HG03066 (cell line): ENCODE results near the gene MED12L.

ENCODE experiments used
- ATAC-seq: cut with Tn5 transposase; IDR thresholded peaks from one replicate; pipeline ENCODE4 v1.9.1; 2021; ENCODE audit warnings: low read depth; ENCODE audit not compliant: unreplicated experiment

MED12L gene

DNA sequence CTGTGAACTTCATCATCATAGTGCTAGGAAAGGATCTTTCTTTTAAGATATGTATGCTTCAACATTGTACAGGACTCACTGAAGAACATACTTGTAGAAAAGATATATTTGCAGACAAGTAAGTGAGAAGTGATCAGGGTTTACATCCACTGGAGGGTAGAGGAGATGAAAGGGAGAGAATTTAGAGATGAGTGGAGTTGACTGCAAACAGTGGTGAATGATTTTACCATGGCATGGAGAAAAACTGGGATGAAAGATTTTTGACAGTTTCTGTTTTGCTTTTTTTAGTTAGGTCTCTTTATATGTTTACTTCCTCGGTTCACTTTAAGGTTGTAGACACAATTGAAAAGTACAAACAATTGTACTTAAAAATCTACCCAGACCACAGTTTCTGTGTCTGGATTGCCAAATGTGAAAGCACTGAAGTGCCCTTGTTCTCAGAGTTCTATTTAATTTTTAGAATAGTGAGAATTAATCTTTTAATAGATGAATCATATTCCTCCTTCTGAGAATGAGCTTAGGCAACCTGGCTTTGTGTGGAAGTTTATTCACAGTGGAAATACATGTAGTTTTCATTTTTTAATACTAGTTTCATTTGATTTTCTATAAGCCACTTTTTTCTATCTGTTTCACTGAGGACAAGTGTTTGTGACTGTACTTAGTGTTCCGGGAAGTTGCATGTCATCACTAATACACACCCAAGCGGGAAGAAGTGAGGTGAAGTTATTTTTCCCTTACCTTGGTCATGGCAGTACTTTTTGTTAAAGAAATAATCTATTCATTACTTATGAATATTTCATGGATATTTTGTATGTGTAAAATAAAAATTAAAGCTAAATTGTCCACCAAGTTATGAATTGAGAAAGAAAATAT is 119.3 kb downstream of the MED12L start:
- no peak for ATAC-seq

DNA sequence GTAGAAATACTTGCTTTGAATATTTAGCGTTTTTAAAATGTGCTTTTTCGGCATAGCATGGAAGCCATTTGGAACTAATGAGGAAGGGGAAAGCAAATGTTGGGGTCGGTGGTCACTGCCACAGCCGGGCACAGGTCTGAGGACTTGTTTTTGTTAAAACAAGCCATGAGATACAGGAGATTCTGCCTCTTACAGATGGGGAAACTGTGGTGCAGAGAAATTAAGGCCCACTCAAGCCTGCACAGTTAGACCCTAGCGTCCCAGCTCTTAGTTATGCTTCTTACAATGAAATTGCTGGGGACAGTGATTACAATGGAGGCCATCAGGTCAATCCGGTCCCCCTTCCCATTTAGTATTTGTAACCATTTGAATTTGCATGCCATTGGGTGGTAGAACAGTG is 120.0 kb downstream of the MED12L start:
- ATAC-seq, result no peak

DNA sequence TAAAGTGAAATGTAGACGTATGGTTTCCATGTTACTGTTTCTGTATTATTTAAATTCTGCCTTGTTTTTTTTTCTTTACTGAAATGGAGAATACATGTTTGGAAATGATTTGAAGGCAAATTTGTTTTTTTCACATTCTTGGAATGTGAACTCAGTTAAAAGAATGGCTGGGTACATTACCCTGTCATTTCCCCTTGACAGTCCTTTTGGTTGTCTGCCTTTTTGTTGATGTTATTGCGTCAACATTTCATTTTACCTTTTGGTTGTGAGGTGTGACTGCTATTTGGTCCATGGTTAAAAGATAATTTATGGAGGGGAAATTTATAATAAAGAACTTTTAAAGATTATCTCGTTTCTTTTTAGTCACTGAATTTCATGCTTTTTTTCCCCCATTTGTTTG is 120.7 kb downstream of the MED12L start:
- no peak for ATAC-seq

DNA sequence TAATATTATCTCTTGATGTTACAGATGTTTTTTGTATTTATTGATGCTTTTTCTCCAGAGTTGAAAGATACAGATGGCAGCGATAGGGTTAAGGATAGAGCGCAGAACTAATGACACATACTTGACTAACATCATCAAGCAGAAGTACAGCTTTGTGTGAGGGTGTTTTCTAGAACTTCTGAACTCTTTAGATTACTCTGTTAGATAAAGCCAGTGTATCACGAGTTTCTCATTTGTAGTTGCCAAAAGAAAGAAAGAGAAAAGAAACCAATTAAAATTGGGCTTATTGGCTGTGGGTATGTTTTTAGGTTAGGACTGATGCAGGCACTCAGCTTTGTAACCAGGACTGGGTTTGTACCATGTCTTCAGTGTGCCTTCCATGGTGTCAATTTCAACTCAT is 124.2 kb downstream of the MED12L start:
- ATAC-seq, result no peak

DNA sequence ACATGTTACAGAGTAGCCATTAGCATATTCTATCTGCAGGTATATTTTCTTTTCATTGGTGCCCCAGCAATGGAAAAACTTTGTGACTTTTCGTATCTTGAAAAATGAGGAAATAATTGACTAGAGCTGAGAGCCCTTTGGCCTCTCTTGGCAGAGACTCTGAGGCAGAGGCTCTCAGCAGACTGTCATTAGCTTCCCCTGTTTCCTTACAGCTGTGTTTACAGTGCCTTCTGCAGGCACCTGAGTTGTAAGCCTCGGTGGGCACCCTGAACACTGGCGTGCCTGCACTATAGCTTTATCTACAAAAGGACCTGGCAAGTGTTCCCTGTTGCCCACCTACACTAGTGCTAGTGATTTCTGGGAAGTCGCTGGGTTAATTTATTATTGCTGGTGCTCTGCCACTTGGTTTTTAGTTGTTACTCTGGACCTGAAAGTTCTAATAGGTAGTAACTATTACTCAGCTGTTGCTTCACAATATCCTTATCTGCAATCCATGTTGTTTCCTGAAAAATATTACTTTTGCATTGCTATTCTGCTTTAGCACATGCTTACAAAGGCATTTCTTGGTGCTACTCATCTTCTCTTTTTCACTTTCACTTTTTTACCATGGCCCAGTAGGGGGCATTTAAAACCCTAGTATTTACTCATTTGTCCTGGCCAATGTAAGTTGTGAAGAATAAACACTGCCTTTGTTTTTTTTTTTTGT is 125.4 kb downstream of the MED12L start:
- peak; percentile 69 for ATAC-seq

DNA sequence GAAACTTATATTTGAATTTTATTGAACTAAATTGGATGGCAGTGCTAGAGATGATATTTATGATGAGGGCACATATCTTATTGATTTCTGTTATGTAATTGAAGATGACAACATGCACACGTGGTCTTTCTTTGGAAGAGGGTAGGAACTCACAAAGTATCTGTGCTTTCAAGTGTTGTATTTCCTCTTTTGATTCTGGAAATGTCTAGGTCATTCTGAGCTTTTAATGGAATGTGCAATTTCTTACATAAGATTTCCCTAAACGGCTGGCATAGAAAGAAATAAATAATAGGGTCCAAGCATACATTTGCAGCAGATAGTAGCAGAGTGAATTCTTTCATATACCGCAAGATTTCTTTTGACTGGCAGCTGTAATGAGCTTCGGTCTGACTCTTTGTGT is 127.7 kb downstream of the MED12L start:
- ATAC-seq, result no peak

DNA sequence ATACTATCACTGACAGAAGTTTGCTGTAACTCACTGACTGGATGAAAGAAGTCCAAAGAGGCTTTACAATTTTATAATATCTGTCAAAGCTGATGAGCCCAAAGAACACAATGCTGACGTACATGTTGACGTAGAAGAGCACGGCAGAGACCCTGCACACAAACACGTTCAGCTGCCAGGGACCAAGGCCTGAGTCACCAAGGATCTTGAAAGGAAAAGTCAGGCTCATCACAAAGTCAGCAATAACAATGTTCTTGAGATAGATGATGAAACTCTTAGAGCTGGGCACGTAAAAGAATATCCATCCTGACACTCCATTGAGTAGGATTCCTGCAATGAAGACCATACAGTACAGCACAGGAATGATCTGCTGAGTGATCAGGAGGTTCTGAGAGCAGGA is 128.4 kb downstream of the MED12L start:
- ATAC-seq, result no peak

DNA sequence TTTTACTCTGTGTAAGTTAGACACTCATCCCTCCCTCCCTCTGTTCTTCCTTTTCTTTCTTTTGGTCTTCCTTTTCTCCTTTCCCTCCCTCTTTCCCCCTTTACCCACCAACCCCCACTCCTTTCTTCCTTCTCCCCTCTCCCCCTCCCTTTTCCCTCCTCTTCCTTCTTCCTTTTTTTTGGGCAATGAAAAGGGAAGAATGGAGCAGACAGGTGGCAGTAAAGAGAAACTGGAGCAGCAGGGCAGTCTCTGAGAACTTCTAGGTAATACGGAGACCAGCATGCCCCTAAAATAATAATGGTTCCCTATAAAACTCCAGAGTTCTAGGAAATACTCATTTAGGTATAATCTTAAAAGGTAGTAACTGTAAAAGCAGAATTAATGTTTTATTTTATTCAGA is 129.0 kb downstream of the MED12L start:
- no peak for ATAC-seq

DNA sequence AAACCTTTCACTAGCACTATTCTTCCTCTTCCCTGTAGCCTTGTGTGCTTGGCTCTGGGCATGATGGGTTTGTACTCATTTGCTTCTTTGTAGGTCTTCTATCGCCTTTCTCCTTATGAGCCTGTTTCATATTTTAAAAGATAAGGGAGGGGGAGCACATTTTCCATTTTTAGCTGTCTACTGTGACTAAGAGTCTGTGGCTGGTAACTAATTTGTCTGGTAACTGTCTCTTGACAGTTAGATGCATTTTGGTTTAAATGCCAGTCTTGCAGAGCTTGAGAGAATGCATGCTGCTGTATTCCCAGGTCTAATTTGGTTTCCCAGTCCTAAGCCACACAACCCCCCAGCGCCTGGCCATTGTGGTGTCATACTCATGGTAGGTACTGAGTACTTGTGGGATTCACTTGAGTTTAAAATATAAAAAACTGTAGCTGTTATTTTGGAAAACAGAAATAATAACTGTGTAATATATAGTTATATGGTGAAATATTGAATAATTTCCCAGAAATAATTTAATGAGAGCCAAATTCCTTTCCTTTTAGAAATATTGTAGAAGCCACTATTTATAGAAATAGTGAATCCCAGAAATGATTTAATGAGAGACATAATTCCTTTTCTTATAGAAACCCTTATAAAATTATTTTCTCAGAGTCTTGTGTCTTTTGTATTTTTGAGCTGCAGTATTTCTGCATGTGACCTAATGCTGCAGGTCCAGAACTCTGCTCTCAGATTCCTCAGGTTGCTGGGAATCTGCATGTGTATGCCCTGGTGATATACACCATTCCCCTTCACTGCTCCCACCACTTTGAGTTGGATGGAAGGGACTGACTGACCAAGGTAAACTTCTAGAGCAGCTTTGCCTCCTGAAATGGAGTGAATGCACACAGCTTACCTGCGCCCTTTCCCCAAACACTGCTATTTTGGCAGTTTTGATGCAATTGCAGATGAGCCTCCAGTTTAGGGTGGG is 131.5 kb downstream of the MED12L start:
- ATAC-seq, result no peak

DNA sequence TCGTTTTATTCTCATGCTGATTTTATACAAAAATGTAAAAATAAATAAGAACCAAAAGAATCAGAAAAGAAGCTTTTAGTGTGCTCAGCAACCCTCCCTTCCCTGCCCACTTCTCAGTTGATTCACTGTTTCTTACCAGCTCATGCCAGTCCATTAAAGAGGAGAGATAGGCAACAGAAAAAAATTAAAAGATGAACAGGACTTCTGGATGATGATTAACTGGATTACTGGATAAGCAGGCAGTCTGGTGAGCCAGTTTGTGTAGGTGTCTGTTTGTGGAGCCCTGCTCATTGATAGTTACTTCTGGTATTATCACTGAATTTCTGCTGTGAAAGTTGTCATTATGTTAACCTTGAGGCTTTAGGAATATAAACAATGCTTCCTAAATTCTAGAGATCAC is 132.7 kb downstream of the MED12L start:
- no peak for ATAC-seq

DNA sequence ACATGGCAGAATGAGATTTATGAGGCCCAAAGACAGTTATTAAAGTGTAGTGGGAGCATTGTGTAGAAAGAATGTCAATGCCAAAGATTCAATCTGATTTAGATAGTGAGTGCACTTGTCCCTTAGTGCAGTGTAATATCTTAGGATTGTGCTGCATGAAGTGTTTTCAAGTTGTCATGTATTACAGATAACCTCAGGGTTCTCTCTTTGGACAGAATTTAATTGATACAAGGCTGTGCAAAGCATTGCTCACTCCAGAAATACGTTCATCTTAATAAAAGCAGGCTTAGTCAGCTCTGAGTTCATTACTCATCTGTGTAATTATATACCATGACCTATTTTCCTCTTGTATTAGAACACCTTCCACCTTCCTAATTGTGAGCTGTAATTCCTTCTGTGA is 133.6 kb downstream of the MED12L start:
- ATAC-seq, result no peak

DNA sequence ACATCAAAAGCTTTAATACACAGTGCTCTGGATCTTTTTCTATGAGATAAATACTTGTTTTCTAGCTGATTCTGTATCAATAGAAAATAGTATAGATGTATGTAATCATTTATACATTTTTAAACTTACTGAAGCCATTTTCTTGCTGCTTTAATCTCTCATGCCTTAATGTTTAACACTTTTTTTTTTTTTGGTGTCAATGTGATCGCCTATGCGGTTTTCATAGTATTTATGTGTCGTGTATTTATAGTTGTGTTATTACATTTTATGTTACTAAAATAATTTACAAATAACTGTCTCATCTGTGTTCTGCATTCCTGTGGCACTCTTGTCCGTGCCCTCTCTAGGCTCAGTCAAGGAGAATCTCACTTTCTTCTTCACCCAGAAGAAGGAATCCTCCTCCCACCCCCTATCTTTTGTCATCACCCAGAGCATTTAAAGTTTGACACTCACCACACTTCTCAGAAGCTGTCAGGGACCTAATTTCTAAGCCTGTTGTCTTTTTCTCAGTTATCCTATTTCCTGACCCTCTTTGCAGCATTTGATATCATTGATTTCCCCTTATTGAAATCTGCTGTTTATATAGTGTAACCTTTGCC is 138.9 kb downstream of the MED12L start:
- no peak for ATAC-seq

DNA sequence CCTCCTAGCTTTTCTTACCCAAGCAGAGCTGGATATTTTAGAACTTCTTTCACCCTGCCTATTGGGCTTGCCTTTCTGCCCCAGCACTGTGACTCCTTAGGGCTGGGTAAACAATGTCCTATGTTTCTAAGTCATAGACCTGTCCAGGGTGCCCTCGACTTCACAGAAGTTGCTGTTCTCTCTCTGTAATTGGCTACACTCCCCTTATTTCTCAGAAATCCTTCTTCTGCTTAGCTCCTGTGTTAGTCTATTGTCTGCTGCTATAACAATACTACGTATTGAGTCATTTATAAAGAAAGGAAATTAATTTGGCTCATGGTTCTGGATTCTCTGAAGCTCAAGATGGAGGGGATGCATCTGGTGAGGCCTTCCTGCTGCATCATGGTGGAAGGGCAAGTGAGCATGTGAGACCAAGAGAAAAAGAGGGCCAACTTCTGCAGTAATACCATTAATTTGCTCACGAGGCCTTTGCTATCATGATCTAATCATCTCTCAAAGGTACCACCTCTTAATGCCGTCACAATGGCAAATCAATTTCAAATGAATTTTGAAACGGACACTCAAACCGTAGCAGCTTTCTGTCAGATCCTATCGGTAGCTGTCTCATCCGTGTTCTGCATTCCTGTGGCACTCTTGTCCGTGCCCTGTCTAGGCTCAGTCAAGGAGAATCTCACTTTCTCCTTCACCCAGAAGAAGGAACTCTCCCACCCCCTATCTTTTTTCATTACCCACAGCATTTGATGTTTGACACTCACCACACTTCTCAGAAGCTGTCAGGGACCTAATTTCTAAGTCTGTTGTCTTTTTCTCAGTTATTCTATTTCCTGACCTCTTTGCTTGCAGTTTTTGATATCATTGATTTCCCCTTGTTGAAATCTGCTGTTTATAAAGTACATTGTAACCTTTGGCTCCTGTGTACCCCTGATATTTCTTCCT is 139.8 kb downstream of the MED12L start:
- ATAC-seq, result no peak

DNA sequence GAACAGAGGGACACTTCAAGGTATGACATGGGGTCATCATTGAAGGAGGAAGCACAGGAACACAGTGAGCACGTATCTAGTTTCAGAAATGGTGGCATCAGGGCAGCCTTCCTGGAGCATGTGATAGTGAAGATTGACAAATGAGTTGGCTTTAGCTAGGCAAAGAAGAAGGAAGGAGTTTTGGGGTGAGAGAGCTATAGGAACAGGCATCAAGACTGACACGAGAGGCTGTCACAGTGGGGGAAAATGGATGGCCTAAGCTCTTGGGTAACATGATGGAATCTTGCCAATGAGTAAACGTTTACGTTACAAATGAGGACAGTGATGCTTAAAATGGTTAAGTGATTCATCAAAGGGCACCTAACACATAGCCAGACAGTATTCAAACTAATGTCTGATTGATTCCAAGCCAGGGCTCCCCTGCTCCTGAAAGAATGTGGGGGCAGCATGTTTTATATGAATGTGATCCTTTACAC is 140.7 kb downstream of the MED12L start:
- no peak for ATAC-seq

DNA sequence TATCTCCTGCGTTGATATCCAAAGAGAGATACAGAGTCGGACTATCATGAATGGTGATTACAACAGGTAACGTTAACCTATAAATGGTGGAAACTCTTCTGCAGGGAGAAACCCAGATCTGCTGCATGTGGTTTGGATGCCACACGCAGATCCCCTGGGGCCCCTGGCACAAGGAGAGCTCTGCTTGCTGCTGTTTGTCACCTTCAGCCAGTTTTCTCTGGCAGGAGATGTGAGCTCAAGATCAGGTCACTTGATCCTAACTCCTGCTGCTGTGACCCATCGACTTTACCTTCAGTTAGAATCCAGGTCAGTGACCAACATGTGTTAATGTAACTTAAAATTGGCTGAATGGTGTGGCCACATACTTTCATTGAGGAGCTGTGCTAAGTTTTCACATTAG is 141.4 kb downstream of the MED12L start:
- ATAC-seq, result no peak

DNA sequence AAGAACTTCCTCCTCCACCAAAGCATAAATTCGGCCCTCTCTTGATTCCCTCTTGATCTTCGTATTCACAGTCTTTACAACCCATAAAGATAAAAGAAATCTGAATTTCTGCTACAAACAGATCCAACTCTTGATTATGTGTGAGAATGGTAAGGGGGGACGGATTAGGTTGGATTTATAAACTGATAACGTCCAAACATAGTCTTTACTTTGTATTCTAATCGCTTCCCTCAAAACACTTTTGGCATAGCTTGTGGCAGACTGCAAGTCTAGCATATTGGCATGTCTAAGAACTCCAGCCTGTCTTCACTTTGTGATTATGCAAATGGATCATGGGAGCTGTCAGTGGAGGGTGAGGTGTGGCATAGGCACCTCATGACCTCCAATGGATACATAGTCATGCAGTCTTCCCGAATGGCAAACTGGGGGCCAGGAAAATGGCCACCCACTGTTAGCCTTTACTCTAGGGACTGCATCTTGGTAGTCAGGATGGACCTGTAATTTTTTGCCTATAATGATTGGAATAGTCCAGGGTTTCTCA is 141.9 kb downstream of the MED12L start:
- ATAC-seq, result peak; percentile 29

DNA sequence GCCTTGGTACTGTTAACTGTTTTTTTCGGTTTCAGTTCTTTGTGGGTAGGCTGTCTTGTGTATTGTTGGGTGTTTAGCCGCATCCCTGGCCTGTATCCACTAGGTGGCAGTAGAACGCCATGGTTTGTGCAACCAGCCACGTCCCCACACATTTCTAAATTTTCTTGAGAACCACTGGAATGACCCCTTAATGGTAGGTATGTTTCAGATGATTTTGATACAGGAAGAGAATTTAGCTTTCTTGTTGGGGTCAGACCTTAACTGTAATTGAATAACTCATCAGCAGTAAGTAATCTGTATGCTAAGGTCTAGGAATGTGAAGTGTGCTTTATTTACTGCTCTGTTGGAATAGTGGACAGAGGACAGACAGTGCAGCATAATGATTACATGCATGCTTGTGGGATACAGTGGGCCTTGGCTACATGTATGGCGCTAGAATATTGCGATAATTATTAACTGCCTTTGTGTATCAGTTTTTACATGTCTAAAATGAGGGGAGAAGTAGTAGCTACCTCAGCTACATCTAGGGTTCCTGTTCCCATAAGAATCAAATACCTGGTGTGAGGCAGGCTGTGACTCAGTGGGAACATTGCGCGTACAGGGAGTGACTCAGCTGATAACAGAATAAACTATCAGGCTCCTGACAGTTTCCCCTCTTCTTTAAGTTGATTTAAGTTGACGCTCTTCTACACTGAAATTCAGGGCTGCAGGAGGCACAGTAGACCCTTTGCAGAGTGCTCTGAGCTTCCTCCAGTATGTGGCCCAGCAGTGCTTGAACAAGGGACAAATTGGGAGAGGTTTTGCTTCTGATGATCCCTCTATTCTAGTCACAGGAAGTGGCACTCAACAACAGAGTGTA is 142.6 kb downstream of the MED12L start:
- peak; percentile 82 for ATAC-seq

DNA sequence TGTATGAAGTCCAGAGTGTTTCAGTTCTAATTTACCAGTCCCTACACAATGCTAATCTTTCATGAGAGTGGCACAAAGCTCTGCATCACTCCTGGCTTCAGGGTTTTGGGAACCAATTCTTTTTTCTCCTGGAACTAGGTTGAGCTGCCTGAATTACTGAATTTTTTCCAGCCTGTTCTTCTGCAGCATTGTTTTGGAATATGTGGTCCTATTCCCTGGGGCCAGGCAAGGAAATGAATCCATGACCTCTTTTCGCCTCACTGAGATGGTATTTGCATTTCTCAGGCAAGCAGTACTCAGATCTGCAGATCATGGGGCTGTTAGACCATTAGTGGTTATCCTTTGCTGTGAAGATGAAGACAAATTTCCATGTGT is 143.2 kb downstream of the MED12L start:
- no peak for ATAC-seq
